H9 (cell line): ENCODE results near the gene TPPP3. TPM values are rescaled to one million over a fixed set of nuclear protein-coding genes. Genes with fewer than 3 reads are reported as not detected.
A peak's percentile ranks its signal among the peaks of the same experiment; 100 is the strongest.

ENCODE experiments used
- DNase-seq: peaks from one replicate; pipeline ENCODE4 v3.0.0-alpha.2; 2017
- H2AFZ ChIP-seq: one replicate; pipeline ENCODE4 v1.6.1; 2013; ENCODE audit warnings: mild to moderate bottlenecking, low read length, control low read depth, moderate library complexity
- H2AK5ac ChIP-seq: 2 replicates; pipeline ENCODE4 v1.6.1; 2013; ENCODE audit warnings: low read length, control low read depth, mixed read lengths; ENCODE audit not compliant: insufficient read length
- H2BK120ac ChIP-seq: one replicate; pipeline ENCODE4 v1.6.1; 2013; ENCODE audit warnings: low read depth, mild to moderate bottlenecking, low read length, control low read depth, inconsistent platforms; ENCODE audit not compliant: poor library complexity, severe bottlenecking
- H2BK12ac ChIP-seq: 2 replicates; pipeline ENCODE4 v1.6.1; 2013; ENCODE audit warnings: low read length, control low read depth, mixed read lengths, low read depth; ENCODE audit not compliant: insufficient read length
- H2BK15ac ChIP-seq: 2 replicates; pipeline ENCODE4 v1.6.1; 2013; ENCODE audit warnings: low read depth, low read length, control low read depth
- H2BK20ac ChIP-seq: one replicate; pipeline ENCODE4 v1.6.1; 2013; ENCODE audit warnings: low read depth, mild to moderate bottlenecking, low read length, control low read depth, inconsistent platforms; ENCODE audit not compliant: poor library complexity, severe bottlenecking
- H2BK5ac ChIP-seq: 2 replicates; pipeline ENCODE4 v1.6.1; 2013; ENCODE audit warnings: low read length, control low read depth, mixed read lengths; ENCODE audit not compliant: insufficient read length
- H3K14ac ChIP-seq: 2 replicates; pipeline ENCODE4 v1.6.1; 2013; ENCODE audit warnings: low read length, control low read depth; ENCODE audit not compliant: insufficient read depth
- H3K18ac ChIP-seq: 2 replicates; pipeline ENCODE4 v1.6.1; 2013; ENCODE audit warnings: low read depth, mild to moderate bottlenecking, mixed read lengths, low read length, control low read depth; ENCODE audit not compliant: insufficient read length
- H3K23ac ChIP-seq: 2 replicates; pipeline ENCODE4 v1.6.1; 2013; ENCODE audit warnings: low read length, control low read depth, mixed read lengths, low read depth; ENCODE audit not compliant: insufficient read length
- H3K23me2 ChIP-seq: 2 replicates; pipeline ENCODE4 v1.6.1; 2013; ENCODE audit warnings: low read depth, mild to moderate bottlenecking, mixed read lengths, low read length, control low read depth; ENCODE audit not compliant: insufficient read length, poor library complexity, severe bottlenecking
- H3K27ac ChIP-seq: 2 replicates; pipeline ENCODE4 v1.5.1; 2013; ENCODE audit warnings: low read length, control low read depth, mixed read lengths, low read depth; ENCODE audit not compliant: insufficient read length
- H3K27me3 ChIP-seq: 2 replicates; pipeline ENCODE4 v1.6.1; 2013; ENCODE audit warnings: low read length, control low read depth, inconsistent platforms; ENCODE audit not compliant: insufficient read depth
- H3K4ac ChIP-seq: 2 replicates; pipeline ENCODE4 v1.6.1; 2013; ENCODE audit warnings: low read depth, mild to moderate bottlenecking, control low read depth, inconsistent platforms, low read length, moderate library complexity
- H3K4me1 ChIP-seq: 2 replicates; pipeline ENCODE4 v1.6.1; 2013; ENCODE audit warnings: low read length, control low read depth, inconsistent platforms; ENCODE audit not compliant: insufficient read depth
- H3K4me2 ChIP-seq: 2 replicates; pipeline ENCODE4 v1.6.1; 2013; ENCODE audit warnings: low read length, control low read depth, mixed read lengths; ENCODE audit not compliant: insufficient read length, insufficient read depth
- H3K56ac ChIP-seq: 2 replicates; pipeline ENCODE4 v1.6.1; 2013; ENCODE audit warnings: low read depth, mild to moderate bottlenecking, mixed read lengths, low read length, control low read depth; ENCODE audit not compliant: insufficient read length
- H3K79me1 ChIP-seq: 2 replicates; pipeline ENCODE4 v1.6.1; 2013; ENCODE audit warnings: low read depth, mild to moderate bottlenecking, moderate library complexity, low read length, control low read depth, inconsistent platforms; ENCODE audit not compliant: insufficient read depth, poor library complexity, severe bottlenecking
- H3K79me2 ChIP-seq: 2 replicates; pipeline ENCODE4 v1.6.1; 2013; ENCODE audit warnings: low read length, control low read depth, inconsistent platforms; ENCODE audit not compliant: insufficient read depth
- H3K9ac ChIP-seq: 2 replicates; pipeline ENCODE4 v1.6.1; 2013; ENCODE audit warnings: low read length, control low read depth, mixed read lengths; ENCODE audit not compliant: insufficient read length; ENCODE audit errors: extremely low read depth
- H3K9me3 ChIP-seq: one replicate; pipeline ENCODE4 v1.6.1; 2013; ENCODE audit warnings: low read depth, low read length, inconsistent platforms; ENCODE audit not compliant: control insufficient read depth
- H3T11ph ChIP-seq: one replicate; pipeline ENCODE4 v1.6.1; 2013; ENCODE audit warnings: mild to moderate bottlenecking, low read length, control low read depth, inconsistent platforms
- H4K20me1 ChIP-seq: one replicate; pipeline ENCODE4 v1.6.1; 2013; ENCODE audit not compliant: control insufficient read depth, insufficient read length, insufficient read depth
- H4K5ac ChIP-seq: 2 replicates; pipeline ENCODE4 v1.6.1; 2013; ENCODE audit warnings: low read depth, mild to moderate bottlenecking, mixed read lengths, low read length, control low read depth; ENCODE audit not compliant: insufficient read length
- H4K8ac ChIP-seq: replicated peaks from 2 replicates; pipeline ENCODE4 v1.6.1; 2013; ENCODE audit warnings: low read length, control low read depth, mixed read lengths, low read depth; ENCODE audit not compliant: insufficient read length
- H4K91ac ChIP-seq: 2 replicates; pipeline ENCODE4 v1.6.1; 2013; ENCODE audit warnings: low read depth, mild to moderate bottlenecking, moderate library complexity, mixed read lengths, low read length, control low read depth; ENCODE audit not compliant: insufficient read length
- H3K27ac Mint-ChIP-seq, 3 experiments: 2 replicates in 2 of 3; 3 replicates in 1 of 3; pipeline ENCODE4 v1.8.0; 2020 to 2021; ENCODE audit warnings: mixed read lengths in 3 of 3, mild to moderate bottlenecking in 1 of 3, moderate library complexity in 1 of 3
- H3K27me3 Mint-ChIP-seq: 2 replicates; pipeline ENCODE4 v1.8.0; 2021; ENCODE audit warnings: low read depth, mild to moderate bottlenecking, moderate library complexity, mixed read lengths
- H3K36me3 Mint-ChIP-seq, 3 experiments: 2 replicates in 2 of 3; 3 replicates in 1 of 3; pipeline ENCODE4 v1.8.0; 2020 to 2021; ENCODE audit warnings: low read depth in 3 of 3, mixed read lengths in 3 of 3; ENCODE audit not compliant: insufficient read depth in 1 of 3
- H3K4me1 Mint-ChIP-seq, 2 experiments: 2 replicates each; pipeline ENCODE4 v1.8.0; 2020; ENCODE audit warnings: mixed read lengths in 2 of 2
- H3K4me3 Mint-ChIP-seq, 2 experiments: 2 replicates in 1 of 2; 3 replicates in 1 of 2; pipeline ENCODE4 v1.8.0; 2020 to 2021; ENCODE audit warnings: mild to moderate bottlenecking in 2 of 2, mixed read lengths in 2 of 2, moderate library complexity in 1 of 2
- H3K9me3 Mint-ChIP-seq, 2 experiments: 2 replicates in 1 of 2; 3 replicates in 1 of 2; pipeline ENCODE4 v1.8.0; 2020; ENCODE audit warnings: mild to moderate bottlenecking in 2 of 2, mixed read lengths in 2 of 2, moderate library complexity in 1 of 2
- CTCF ChIP-seq: fragments of 200-600 bp; sonication (generic); conservative IDR thresholded peaks from 3 replicates; pipeline ENCODE4 v1.8.0; 2021; ENCODE audit warnings: antibody characterized with exemption, mild to moderate bottlenecking
- WGBS: extraction: QIAGEN DNeasy Blood & Tissue Kit; methylation state at CpG from one replicate; pipeline ENCODE4 v1.1.7; 2013; ENCODE audit warnings: missing lambda C conversion rate, low lambda C conversion rate, mixed read lengths; ENCODE audit not compliant: insufficient read length; ENCODE audit errors: extremely low coverage; 5-methylcytosine and 5-hydroxymethylcytosine counted together
- total RNA-seq: library from RNA; stranded (reverse); gene quantifications from 2 replicates; pipeline ENCODE4 v1.2.1, GENCODE V29; 2021

Gene TPPP3
- total RNA-seq, 1 experiment from 2014 or later: 0.79 TPM

- no CpG with 5 or more reads among the region's 87 CpGs for WGBS
- H3K23ac ChIP-seq: no peak within 1 kb of the TSS
Measured at GRCh38 chr16:67430977-67431774, 37.9 kb upstream of the TPPP3 start, which contains the start of gene HSD11B2. HSD11B2 (plus strand) TSS chr16:67431121; CDS start chr16:67431249, 128 bp downstream.

More at GRCh38 chr16:67430977-67431774, 37.9 kb upstream of the TPPP3 start, which contains the start of gene HSD11B2:
- no peak within 1 kb of the TSS for H4K8ac ChIP-seq
- peak within 1 kb of the TSS; percentile 68 for H3K14ac ChIP-seq
- no peak within 1 kb of the TSS for H3K4ac ChIP-seq
- no peak within 1 kb of the TSS for H2BK20ac ChIP-seq
- H2AFZ ChIP-seq: no peak within 1 kb of the TSS
- H3K9me3 Mint-ChIP-seq: no peaks in the 10 kb centered on the region
- no peak within 1 kb of the TSS for H2BK5ac ChIP-seq
- H3K4me2 ChIP-seq: peak within 1 kb of the TSS; percentile 67
- H4K5ac ChIP-seq: no peak within 1 kb of the TSS
- no peak within 1 kb of the TSS for H2BK15ac ChIP-seq
- no peak within 1 kb of the TSS for H2AK5ac ChIP-seq
- peaks cover 10% of the 10 kb centered on the region; the same call in 1 of the 2 replicates for H3K4me1 ChIP-seq
- H3K27ac Mint-ChIP-seq: peak within 1 kb of the TSS in 2 of 3 experiments; percentile 8 to 92; a peak in 2 of 7 replicates
- TF ChIP-seq CTCF: no peak
- H3K9me3 ChIP-seq: no peaks in the 10 kb centered on the region
- H2BK12ac ChIP-seq: no peak within 1 kb of the TSS
- H3K23me2 ChIP-seq: peaks cover 17% of the 10 kb centered on the region
- DNase-seq: peak; percentile 81
- H3K36me3 Mint-ChIP-seq: peaks cover 0 to 9% (median 3%) of the 10 kb centered on the region in 3 experiments; a peak in 3 of 7 replicates
- H3K18ac ChIP-seq: peak within 1 kb of the TSS; percentile 85
- no peak within 1 kb of the TSS for H2BK120ac ChIP-seq
- no peaks in the 10 kb centered on the region for H4K20me1 ChIP-seq
- no peaks in the 10 kb centered on the region for H3K79me1 ChIP-seq
- no peak within 1 kb of the TSS for H4K91ac ChIP-seq
- peaks cover 57 to 58% of the 10 kb centered on the region in 2 experiments for H3K4me1 Mint-ChIP-seq
- peaks cover 16% of the 10 kb centered on the region for H3K27me3 Mint-ChIP-seq
- H3K27me3 ChIP-seq: no peaks in the 10 kb centered on the region; the same call in 1 of the 2 replicates
- peak within 1 kb of the TSS; percentile 23 for H3K9ac ChIP-seq
- H3K56ac ChIP-seq: no peak within 1 kb of the TSS
- H3K79me2 ChIP-seq: no peaks in the 10 kb centered on the region; the same call in 1 of the 2 replicates
- H3T11ph ChIP-seq: no peak within 1 kb of the TSS
- H3K27ac ChIP-seq: no peak within 1 kb of the TSS
- peak within 1 kb of the TSS; percentile 80 to 90 for H3K4me3 Mint-ChIP-seq
